D721Med (cell line): ENCODE data around the gene PASK.

ENCODE experiments used
- DNase-seq: peaks from one replicate; pipeline ENCODE4 v3.0.0; 2011; ENCODE audit warnings: low spot score; ENCODE audit not compliant: insufficient read length
- FAIRE-seq: peaks from 2 replicates; lab custom pipeline; 2011; peaks lifted over from hg19 to GRCh38; lab: Jason Lieb, UNC
- CTCF ChIP-seq: IDR thresholded peaks from 2 replicates; pipeline ENCODE4 v1.5.1; 2012; ENCODE audit warnings: mild to moderate bottlenecking, control low read depth; ENCODE audit not compliant: insufficient read depth; ENCODE audit errors: missing control alignments

PASK gene

GRCh38 chr2:241064802-241065354, 84.4 kb downstream of the PASK start:
- no peak for DNase-seq
- FAIRE-seq: no peak
- no peak for TF ChIP-seq CTCF

GRCh38 chr2:241064008-241064801, 85.1 kb downstream of the PASK start:
- DNase-seq: no peak
- TF ChIP-seq CTCF: no peak

GRCh38 chr2:241063587-241063986, 85.7 kb downstream of the PASK start:
- DNase-seq: no peak
- TF ChIP-seq CTCF: no peak
- no peak for FAIRE-seq

More at GRCh38 chr2:241064008-241064801, 85.1 kb downstream of the PASK start:
- no peak for FAIRE-seq

GRCh38 chr2:241063093-241063551, 86.2 kb downstream of the PASK start:
- FAIRE-seq (no peak), DNase-seq (no peak)
- TF ChIP-seq CTCF: no peak

GRCh38 chr2:241062389-241063092, 86.7 kb downstream of the PASK start:
- FAIRE-seq (no peak), DNase-seq (no peak)
- no peak for TF ChIP-seq CTCF

GRCh38 chr2:241061275-241061674, 88.0 kb downstream of the PASK start:
- DNase-seq (no peak), FAIRE-seq (no peak)
- no peak for TF ChIP-seq CTCF
